Thyroid gland (tissue), 4 donors: ENCODE measurements around the gene CPN2.

Experiments
- CTCF ChIP-seq, 6 experiments: fragments of 200-600 bp in 3 of 6; fragments of 450-650 bp in 3 of 6; sonication (generic) in 3 of 6; IDR thresholded peaks; one replicate each; pipeline ENCODE4 v1.5.1; 2016 to 2019; ENCODE audit warnings: antibody characterized with exemption in 6 of 6, mild to moderate bottlenecking in 2 of 6, inconsistent platforms in 1 of 6, moderate library complexity in 1 of 6
- POLR2A ChIP-seq, 2 donors: fragments of 450-650 bp; IDR thresholded peaks; one replicate each; pipeline ENCODE4 v1.6.1; 2017; ENCODE audit warnings: antibody characterized with exemption in 2 of 2, mild to moderate bottlenecking in 2 of 2, moderate library complexity in 1 of 2

GRCh38 chr3:194399874-194400411, 48.8 kb upstream of the CPN2 start:
- TF ChIP-seq CTCF (IDR thresholded peaks at IDR 0.05) (no peak), POLR2A (IDR thresholded peaks at IDR 0.05) (no peak)
